ENCODE results near the gene CHRNA7.

Gene CHRNA7

GRCh38 chr15:32089851-32090359, 59.6 kb downstream of the CHRNA7 start:
- no peak for DNase-seq

DNA sequence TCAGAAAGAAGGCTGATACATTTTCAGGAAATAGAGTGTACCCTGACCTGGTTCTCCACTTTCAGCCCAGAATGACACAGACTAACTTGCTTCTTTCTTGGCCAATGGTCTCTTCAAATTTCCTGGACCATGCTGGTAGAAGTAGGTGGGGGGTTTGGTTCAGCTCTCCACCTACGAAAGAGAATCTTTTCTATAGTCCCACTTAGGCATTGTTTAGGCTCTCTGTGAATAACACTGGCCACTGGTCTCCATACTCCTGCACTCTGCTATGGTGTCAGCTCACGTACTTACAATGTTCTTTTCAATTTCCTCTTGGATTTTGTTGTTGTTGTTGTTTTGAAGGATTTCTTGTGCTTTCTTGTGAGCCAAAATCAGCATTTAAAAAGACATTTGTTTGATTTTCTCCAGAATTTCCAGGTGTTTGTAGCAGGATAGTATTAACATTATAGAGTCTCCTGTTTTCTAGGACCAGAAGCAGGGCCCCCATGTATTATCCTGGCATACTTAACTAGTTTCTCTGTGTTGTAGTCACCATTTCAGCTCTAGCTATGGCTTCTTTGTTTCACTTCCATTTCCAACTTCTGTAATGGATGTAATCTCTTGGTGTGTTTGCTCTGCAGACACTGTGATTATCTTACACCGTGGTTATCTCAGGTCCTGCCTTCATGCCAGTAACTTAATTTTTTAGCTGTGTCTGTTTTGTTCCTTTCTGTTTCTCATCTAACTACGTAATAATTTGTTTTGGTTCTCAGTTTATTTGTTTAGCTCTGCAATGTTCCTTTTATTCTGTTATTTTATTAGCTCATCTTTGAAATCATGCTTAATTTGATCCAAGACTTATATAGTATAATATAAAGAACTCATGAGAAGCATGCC, 61.4 kb downstream of the CHRNA7 start:
- DNase-seq: no peak

DNA sequence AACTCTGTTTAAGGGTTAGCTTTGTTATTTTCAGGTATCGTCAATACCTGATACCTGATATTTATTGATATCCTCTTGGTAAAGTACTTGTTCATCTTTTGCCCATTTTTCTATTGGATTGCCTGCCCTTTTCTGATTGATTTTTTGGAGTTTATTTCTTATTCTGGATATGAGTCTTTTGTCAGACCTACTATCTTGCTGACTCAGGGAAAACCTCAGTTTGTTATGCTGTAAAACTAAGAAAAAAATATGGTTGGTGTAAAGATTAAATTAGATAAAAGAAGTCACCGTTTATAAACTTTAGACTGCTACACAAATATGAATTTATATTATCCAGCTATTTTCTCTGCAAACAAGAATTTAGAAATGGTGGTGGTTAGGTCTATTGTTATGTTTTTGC, 65.9 kb downstream of the CHRNA7 start:
- DNase-seq: no peak

DNA sequence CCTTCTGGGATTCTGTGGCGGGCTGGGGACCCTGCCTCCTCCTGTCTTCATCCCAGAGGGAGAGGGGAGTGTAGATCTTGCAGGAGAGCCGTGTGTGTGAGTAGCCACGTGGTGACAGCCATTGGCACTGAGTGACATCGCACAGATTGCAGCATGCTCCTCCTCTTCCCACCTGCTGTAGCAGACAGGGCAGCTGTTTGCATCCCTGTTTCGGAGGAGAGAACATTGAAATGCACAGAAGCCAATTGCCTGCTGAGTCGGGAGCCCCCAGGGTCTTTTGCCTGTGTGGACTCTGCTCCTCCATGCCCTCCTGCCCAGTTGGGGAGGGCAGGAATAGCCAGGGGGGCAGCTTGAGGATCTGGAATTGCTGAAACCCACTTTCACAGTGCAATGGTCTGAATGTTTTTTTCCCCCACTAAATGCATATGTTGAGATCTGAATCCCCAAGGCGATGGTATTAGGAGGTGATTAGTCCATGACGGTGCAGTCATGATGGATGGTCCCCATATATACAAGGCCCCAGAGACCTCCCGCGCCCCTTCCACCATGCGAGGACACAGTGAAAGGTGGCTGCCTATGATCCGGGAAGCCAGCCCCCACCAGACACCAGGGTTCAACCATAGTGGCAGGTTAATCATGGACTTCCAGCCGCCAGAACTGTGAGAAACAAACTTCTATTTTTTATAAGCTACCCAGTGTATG, 66.8 kb downstream of the CHRNA7 start:
- DNase-seq: no peak

- no peak for DNase-seq
Observed at GRCh38 chr15:32098033-32098432, 67.7 kb downstream of the CHRNA7 start.

- no peak for DNase-seq
Observed at GRCh38 chr15:32099097-32099785, 68.9 kb downstream of the CHRNA7 start.

DNA sequence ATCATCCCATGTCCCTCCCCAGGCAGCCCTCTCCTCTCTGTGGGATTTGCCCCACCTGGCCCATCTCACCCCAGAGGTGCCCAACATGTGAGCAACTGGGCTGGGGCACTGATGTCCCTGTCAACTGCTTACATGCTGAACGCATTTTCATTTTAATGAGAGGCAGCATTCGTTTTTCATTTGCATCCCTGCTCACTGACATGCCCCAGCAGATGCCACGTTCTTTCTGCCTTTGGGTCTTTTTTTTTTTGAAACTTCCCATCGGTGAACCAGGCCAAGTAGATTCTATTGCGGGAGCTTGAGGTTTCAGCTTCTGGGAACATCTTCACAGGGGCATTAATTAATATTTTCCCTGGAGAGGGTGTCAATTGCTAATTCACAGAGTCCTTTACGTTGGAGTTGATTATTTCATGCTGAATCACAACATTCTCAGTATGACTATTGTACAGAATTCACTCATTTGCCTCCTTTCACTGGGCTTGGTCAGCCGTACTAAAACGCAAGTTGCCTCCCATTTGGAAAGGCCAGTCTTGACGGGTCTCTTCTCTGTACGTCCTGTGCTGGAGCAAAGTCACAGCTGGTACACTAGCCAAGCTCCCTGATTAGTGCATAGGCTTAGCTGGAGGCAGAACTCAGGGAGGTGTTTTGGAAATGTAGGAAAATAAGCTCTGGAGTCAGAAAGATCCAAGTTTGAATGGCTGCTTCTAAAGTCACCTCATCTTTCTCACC, 69.8 kb downstream of the CHRNA7 start:
- no peak for DNase-seq

GRCh38 chr15:32104061-32104995, 74.0 kb downstream of the CHRNA7 start:
- no peak for DNase-seq

DNA sequence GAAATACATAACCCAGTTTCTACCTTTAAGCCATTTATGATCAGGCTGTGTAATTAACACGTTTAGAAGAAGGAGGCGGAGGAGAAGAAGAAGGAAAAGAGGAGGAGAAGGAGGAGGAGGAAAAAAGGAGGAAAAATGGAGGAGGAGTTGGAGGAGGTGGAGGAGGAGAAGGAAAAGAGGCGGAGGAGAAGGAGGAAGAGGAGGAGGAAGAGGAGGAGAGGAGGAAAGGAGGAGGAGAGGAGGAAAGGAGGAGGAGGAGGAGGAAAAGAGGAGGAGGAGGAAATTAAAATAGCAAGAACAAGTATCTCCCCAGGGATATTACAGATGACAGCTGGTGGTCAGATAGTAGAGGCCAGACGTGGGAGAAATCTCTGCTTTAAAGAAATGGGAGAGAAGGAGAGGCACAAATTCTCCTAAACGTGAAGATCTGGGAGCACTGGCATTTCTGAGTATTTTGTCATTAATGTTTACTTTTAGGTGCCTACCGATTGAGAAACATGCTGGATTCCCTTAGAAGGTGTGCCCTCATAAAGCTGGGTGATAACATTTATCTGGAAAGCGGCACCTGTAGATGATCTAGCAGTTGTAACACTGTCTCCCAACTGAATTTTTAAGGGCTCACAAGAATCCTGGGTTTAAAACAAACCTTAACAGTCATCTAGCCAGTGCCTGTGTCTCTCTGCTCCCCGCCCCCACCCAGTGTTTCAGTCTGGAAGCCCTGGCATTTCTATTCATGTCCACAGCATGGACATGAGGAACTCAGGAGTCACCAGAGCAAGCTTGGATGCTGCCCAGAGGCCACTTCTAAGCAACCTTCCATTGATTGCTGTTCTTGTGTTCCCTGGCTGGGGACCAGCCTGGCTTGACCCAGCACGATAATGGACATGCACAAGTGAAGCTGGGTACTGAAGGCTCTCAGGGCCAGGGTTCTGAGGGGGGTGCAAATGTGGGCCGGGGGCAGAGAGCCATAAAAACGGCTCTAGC, 75.2 kb downstream of the CHRNA7 start:
- no peak for DNase-seq

- no peak for DNase-seq
Observed at GRCh38 chr15:32106401-32107381, 76.4 kb downstream of the CHRNA7 start.

- DNase-seq: no peak
Observed at GRCh38 chr15:32107477-32108080, 77.3 kb downstream of the CHRNA7 start.

DNA sequence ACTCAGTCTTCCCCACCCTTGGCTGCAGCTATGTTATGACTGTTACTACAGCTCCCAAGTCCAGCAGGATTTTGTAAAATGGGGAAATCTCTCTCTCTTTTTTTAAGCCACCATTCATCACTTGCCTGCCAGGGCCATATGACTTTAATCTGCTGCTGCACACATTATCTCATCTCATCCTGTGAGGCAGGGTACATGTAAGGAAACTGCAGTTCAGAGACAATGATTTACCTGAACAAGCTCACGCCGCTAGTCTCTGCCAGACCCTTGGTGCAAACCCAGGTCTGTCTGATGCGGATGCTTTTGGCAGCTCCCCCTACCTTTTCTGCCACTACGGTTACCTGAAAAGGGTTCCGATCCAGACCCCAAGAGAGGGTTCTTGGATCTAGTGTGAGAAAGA, 78.3 kb downstream of the CHRNA7 start:
- no peak for DNase-seq

- no peak for DNase-seq
Observed at GRCh38 chr15:32112101-32112500, 81.8 kb downstream of the CHRNA7 start.

GRCh38 chr15:32113224-32113623, 82.9 kb downstream of the CHRNA7 start:
- no peak for DNase-seq

DNA sequence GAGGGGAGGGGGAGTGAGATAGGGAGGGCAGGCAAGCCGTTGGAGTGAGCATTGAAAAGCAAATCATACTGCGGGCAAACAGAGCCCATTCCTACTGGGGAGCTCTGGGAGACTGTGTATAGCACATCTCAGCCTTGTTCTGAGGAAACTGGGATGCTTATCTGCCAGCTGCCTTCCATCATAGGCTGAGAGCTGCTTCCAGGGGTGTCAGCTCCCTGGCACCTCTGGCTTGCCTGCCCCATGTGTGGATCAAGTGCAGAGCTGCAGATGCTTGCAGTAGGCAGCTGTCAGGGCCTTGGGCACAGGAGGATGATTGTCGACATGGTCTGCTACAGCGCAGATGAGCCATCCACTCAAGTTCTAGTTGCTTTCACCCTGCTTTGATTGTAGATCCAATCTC, 86.8 kb downstream of the CHRNA7 start:
- no peak for DNase-seq

GRCh38 chr15:32119286-32119685, 89.0 kb downstream of the CHRNA7 start:
- DNase-seq: no peak

GRCh38 chr15:32119694-32120330, 89.5 kb downstream of the CHRNA7 start:
- no peak for DNase-seq

Measured in activated CD8-positive, alpha-beta memory T cell treated with anti-CD3 and anti-CD28 coated beads, Interleukin-2, amount 50 U/mL, for 48 hours (primary cell).